Endothelial cell of coronary artery (primary cell): ENCODE data around the gene PRR29. TPM values are rescaled to one million over a fixed set of nuclear protein-coding genes. Genes with fewer than 3 reads are reported as not detected.

Experiments used
- total RNA-seq: library from RNA; depleted of rRNA; stranded (reverse); fragments of >200 nt; gene quantifications from 2 replicates; pipeline ENCODE4 v1.2.3, GENCODE V29; 2014

The PRR29 gene
- total RNA-seq, result 0.27 and 0.28 TPM in 2 replicates

GRCh38 chr17:63998050-63998720, at the start of gene PRR29:
PRR29 (plus strand) TSS chr17:63998351; CDS start chr17:63998365, 14 bp downstream.

GRCh38 chr17:63972796-63973195, 25.4 kb upstream of the PRR29 start, which contains the start of gene SCN4A:
SCN4A (minus strand) TSS chr17:63972918; CDS start chr17:63972841, 77 bp downstream.

GRCh38 chr17:64020056-64020766, 22.1 kb downstream of the PRR29 start, which contains the start of gene ICAM2:
ICAM2 (minus strand) TSS chr17:64020633; CDS start chr17:64006691, 13,942 bp downstream.

Other genes starting within 250 kb of the PRR29 start
- 87.7 and 117 TPM in 2 replicates for gene CCDC47, start 224.8 kb upstream of the PRR29 start, total RNA-seq
- gene DDX42, start 224.2 kb upstream of the PRR29 start, total RNA-seq, result 65.1 and 80.6 TPM in 2 replicates
- gene PSMC5, start 170.9 kb upstream of the PRR29 start, total RNA-seq, result 92.1 and 129 TPM in 2 replicates
- gene FTSJ3, start 170.7 kb upstream of the PRR29 start, total RNA-seq, result 57.2 and 84.5 TPM in 2 replicates
- 69.4 and 77.6 TPM in 2 replicates for gene SMARCD2, start 155.7 kb upstream of the PRR29 start, total RNA-seq
- not detected in 2 replicates for gene CSH2, start 124.7 kb upstream of the PRR29 start, total RNA-seq
- gene GH2, start 116.4 kb upstream of the PRR29 start, total RNA-seq, result not detected in 2 replicates
- not detected in 2 replicates for gene CSH1, start 101.8 kb upstream of the PRR29 start, total RNA-seq
- not detected in 2 replicates for gene CSHL1, start 87.1 kb upstream of the PRR29 start, total RNA-seq
- not detected in 2 replicates for gene GH1, start 79.5 kb upstream of the PRR29 start, total RNA-seq
- gene CD79B, start 66.0 kb upstream of the PRR29 start, total RNA-seq, result 1.1 TPM in 2 replicates
- gene SCN4A, start 25.4 kb upstream of the PRR29 start, total RNA-seq, result under 0.01 and 0.09 TPM in 2 replicates
- gene ICAM2, start 22.3 kb downstream of the PRR29 start, total RNA-seq, result 348 and 500 TPM in 2 replicates
- gene ERN1, start 131.8 kb downstream of the PRR29 start, total RNA-seq, result 5.3 and 11.1 TPM in 2 replicates